NCI-H446 treated with DMSO at 0.1 percent for 48 hours (cell line): ENCODE measurements around the gene TBXT.
"Not testable (repeated sequence)": the region's sequence is repeated elsewhere in the genome, so short reads cannot be mapped to it uniquely, and the experiment has no call there.

Source experiments
- DNase-seq: peaks from one replicate; lab custom pipeline; 2025; lab: John Stamatoyannopoulos, UW

The TBXT gene

GRCh38 chr6:166167801-166168615, at the start of gene TBXT:
TSS of gene TBXT (minus strand) at chr6:166167851. CDS start at chr6:166167591, 260 bp downstream.
- no peak for DNase-seq

- DNase-seq, result no peak
Observed at GRCh38 chr6:166207284-166207561, 39.6 kb upstream of the TBXT start.

DNA sequence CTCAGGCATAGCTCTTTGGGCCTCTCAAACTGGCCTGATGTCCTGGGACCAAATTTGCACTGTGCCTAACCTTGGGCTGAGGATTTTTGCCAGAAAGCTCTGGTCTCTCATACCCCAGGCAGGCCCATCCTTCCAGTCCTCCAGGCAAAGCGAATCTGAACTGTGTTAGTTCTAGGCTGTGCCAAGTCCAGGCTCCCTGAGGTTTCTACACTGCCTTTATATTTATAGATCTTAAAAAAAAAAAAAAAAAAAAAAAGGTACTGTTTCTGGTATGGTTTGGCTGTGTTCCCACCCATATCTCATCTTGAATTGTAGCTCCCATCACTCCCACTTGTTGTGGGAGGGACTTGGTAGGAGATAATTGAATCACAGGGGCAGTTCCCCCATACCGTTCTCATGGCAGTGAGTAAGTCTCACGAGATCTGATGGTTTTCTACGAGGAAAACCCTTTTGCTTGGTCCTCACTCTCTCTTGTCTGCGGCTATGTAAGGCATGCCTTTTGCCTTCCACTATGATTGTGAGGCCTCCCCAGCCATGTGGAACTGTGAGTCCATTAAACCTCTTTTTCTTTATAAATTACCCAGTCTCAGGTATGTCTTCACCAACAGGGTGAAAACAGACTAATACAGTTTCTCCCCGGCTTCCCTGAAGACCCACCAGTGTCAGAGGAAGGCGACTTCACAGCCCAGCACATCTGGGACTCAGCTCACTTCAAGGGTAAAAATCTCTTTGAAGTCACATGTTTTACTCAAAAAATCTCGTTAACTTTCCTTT, 39.0 kb upstream of the TBXT start:
- no peak for DNase-seq

- no peak for DNase-seq
Observed at GRCh38 chr6:166206066-166206465, 38.4 kb upstream of the TBXT start.

DNA sequence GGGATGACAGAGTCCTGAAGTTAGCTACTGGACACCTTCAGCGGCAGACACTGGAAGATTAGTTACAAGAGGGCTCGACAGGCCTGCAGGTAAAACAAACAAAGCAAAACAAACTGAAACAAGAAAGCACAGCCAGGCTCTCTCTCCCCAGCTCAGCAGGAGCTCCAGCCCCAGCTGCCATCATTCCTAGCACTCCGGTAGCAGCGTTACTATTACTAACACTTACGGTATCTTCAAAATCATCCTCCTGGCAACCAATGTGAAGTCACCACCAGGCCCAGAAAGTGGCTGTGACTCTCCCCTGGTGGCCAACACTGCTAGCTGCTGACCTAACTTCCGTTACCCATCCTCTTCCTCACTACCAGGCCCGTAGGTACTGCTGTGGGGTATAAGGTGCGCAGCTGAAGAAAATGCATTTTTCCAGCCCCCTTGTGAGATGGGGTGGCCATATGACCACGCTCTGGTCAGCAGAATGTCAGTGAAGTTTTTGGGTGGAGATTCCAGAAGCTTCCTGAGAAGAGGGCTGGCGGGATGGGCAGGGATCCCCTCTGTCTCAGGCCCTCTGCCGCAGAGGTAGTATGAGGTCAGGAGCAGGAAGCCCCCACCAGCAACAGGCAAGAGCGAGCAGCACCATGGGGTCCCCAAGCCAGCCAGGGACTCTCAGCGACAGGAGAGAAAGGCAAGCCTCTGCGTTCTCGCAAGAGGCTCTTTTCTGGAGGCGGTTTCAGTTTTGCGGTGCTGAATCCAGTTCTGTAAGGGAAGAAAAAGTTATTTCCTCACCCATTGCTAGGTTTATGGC, 37.4 kb upstream of the TBXT start:
- DNase-seq, result no peak

- DNase-seq, result no peak
Observed at GRCh38 chr6:166203641-166204222, 36.1 kb upstream of the TBXT start.

DNA sequence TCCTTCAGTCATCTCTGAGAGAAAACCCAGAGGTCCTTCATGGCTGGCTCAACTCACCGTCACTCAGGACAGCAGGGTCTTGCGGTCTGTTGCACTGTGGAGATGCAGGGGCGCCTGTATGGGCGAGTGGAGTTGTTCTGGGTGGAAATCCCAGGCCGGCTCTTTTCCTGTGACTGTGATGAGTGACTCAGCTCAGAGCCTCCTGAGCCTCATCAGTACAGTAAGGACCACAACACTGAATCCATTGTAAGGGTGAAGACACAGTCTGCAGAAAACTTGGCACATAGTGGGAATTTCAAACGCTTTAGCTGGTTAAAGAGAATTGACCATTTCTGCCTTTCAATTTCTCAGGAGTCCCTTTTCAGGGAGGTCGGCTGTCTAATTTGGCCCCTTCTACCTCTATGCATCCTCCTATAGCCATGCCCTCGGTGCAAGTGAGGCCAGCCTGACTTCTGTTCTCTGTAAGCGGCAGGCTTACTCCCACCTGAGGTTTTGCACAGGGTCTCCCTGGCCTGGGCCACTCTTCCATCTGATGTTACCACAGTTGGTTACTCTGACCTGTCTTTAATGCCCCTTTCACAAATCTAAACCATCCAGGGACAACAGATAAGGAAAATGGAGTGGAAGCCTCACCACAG, 35.5 kb upstream of the TBXT start:
- no peak for DNase-seq

DNA sequence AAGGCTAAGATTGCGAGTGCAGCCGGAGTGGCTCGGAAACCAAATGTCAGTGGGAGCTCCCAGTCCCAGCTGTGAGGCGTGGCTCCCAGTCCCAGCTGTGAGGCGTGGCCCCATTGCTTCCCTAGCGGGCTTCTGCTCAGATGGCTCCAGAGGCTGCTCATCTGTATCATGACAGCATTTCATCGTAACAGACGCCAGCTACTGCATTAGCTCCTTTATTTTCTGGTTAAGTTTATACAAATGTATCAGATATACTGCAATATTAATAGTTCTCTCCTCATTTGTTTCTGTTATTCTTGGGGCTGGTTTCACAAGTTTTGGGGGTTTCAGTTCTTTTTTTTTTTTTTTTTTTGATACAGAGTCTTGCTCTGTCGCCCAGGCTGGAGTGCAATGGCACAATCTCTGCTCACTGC, 34.7 kb upstream of the TBXT start:
- DNase-seq, result no peak

- DNase-seq, result no peak
Observed at GRCh38 chr6:166201878-166202277, 34.2 kb upstream of the TBXT start.

DNA sequence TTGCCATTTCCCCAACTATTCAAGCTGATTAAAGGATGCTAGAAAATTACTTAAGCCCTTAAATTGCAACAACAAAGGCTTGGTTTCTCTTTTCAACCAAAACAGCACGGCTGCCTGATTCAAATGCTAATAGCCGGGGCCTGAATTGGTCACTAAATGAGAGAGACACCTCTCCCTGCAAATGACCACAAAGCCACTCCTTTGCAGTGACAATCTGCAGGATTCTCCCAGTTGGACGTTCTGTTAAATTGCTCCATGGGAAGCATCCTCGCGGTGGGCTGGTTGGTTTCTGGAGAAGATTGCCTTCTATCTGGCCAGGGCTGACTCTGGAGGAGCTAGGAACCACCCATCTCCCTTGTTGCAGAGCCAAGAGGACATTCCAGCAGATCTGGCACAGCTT, 29.7 kb upstream of the TBXT start:
- DNase-seq, result no peak

GRCh38 chr6:166195860-166196238, 28.2 kb upstream of the TBXT start:
- DNase-seq, result no peak

GRCh38 chr6:166194914-166195859, 27.5 kb upstream of the TBXT start:
- DNase-seq, result no peak

GRCh38 chr6:166192557-166192956, 24.9 kb upstream of the TBXT start:
- DNase-seq, result no peak

GRCh38 chr6:166192136-166192535, 24.5 kb upstream of the TBXT start:
- DNase-seq, result no peak

- no peak for DNase-seq
Observed at GRCh38 chr6:166179704-166180103, 12.1 kb upstream of the TBXT start.

- DNase-seq, result no peak
Observed at GRCh38 chr6:166176106-166176505, 8.5 kb upstream of the TBXT start.

DNA sequence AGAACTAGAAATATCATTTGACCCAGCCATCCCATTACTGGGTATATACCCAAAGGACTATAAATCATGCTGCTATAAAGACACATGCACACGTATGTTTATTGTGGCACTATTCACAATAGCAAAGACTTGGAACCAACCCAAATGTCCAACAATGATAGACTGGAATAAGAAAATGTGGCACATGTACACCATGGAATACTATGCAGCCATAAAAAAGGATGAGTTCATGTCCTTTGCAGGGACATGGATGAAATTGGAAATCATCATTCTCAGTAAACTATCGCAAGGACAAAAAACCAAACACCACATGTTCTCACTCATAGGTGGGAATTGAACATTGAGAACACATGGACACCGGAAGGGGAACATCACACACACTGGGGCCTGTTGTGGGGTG, 7.4 kb upstream of the TBXT start:
- not testable (repeated sequence) for DNase-seq

DNA sequence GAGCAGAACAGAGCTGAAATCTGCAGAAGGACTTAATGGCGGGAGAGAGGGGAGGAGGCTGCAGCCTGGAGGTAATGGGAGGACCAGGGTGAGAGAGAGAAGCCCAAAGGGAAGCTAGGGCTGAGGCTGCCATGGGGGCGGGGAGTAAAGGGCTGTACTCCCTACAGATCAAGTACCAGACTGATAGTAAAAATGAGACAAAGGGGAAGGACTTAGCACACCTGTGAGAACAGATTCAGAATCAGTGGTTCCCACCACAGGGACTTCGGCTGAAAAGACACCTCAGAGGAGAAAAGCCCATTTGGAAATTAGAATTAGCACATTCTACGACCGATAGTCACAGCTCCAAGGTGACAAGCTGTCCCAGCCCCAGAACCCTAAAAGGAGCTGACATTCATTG, 6.4 kb upstream of the TBXT start:
- DNase-seq, result no peak

GRCh38 chr6:166173281-166173951, 5.8 kb upstream of the TBXT start:
- no peak for DNase-seq

- no peak for DNase-seq
Observed at GRCh38 chr6:166172546-166172945, 4.9 kb upstream of the TBXT start.
